ENCODE data around the gene AVPR1B.

DNA sequence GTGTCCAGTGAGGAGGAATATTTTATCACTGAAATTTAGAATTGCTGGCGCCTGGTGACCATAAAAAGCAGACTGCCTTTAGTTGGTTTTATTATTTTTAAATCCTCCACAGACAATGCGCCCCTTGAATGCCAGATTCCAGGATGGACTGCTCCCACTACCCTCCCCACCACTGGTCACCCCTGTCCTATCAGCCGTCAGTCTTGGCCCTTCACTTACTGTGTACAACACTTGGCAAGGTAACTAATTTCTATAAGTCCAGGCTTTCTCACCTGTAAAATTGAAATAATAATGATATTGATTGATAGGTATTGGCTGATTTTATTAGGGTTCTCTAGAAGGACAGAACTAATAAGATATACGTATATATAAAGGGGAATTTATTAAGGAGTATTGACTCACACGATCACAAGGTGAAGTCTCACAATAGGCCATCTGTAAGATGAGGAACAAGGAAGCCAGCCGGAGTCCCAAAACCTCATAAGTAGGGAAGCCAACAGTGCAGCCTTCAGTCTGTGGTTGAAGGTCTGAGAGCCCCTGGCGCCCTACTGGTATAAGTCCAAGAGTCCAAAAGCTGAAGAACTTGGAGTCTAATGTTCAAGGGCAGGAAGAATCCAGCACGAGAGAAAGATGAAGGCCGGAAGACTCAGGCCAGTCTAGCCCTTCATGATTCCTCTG is 46.4 kb downstream of the AVPR1B start:
- TF ChIP-seq ZNF512 (CRISPR knock-in tag; IDR thresholded peaks at IDR 0.05) (no peak), RFX5 (IDR thresholded peaks at IDR 0.05; ENCODE audit: low read depth, low read length) (no peak), ZNF274 (CRISPR knock-in tag; IDR thresholded peaks at IDR 0.05) (no peak), CEBPB (IDR thresholded peaks at IDR 0.05; ENCODE audit: borderline replicate concordance, low read depth, low read length) (no peak), PCBP2 (optimal IDR thresholded peaks at IDR 0.05; ENCODE audit: low read depth, low read length, poor library complexity, severe bottlenecking) (no peak), KLF9 (CRISPR knock-in tag; IDR thresholded peaks at IDR 0.05; ENCODE audit: low read depth) (no peak), ZNF512B (CRISPR knock-in tag; IDR thresholded peaks at IDR 0.05; ENCODE audit: borderline replicate concordance) (no peak), ZFP82 (CRISPR knock-in tag; IDR thresholded peaks at IDR 0.05; ENCODE audit: borderline replicate concordance) (no peak), MTA1 (CRISPR knock-in tag; IDR thresholded peaks at IDR 0.05; ENCODE audit: borderline replicate concordance) (no peak)
- TF ChIP-seq, protein P1, sequence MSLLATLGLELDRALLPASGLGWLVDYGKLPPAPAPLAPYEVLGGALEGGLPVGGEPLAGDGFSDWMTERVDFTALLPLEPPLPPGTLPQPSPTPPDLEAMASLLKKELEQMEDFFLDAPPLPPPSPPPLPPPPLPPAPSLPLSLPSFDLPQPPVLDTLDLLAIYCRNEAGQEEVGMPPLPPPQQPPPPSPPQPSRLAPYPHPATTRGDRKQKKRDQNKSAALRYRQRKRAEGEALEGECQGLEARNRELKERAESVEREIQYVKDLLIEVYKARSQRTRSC (CRISPR knock-in tag; IDR thresholded peaks at IDR 0.05; ENCODE audit: low read depth), result no peak
